Iris pigment epithelial cell (primary cell): ENCODE measurements around the gene ITIH5.
A peak's percentile ranks its signal among the peaks of the same experiment; 100 is the strongest.

Experiments
- DNase-seq: peaks from one replicate; pipeline ENCODE4 v3.0.0-alpha.2; 2011; ENCODE audit warnings: low read depth

The ITIH5 gene

GRCh38 chr10:7583626-7584025 is 83.1 kb downstream of the ITIH5 start:
- DNase-seq = no peak

- DNase-seq = no peak
These were observed 86.2 kb downstream of the ITIH5 start for GRCh38 chr10:7580520-7580919.

- DNase-seq = no peak
These were observed 87.1 kb downstream of the ITIH5 start for GRCh38 chr10:7579681-7580080.

GRCh38 chr10:7577579-7577978 is 89.2 kb downstream of the ITIH5 start:
- DNase-seq = no peak

- DNase-seq = no peak
These were observed 89.6 kb downstream of the ITIH5 start for GRCh38 chr10:7577176-7577575.

GRCh38 chr10:7576340-7576739 is 90.4 kb downstream of the ITIH5 start:
- no peak for DNase-seq

GRCh38 chr10:7572391-7572790 is 94.4 kb downstream of the ITIH5 start:
- no peak for DNase-seq

GRCh38 chr10:7571981-7572380 is 94.8 kb downstream of the ITIH5 start:
- DNase-seq = no peak

GRCh38 chr10:7567911-7568620 is 98.7 kb downstream of the ITIH5 start:
- DNase-seq = no peak

GRCh38 chr10:7566891-7567290 is 99.9 kb downstream of the ITIH5 start:
- no peak for DNase-seq

- DNase-seq = no peak
These were observed 100.9 kb downstream of the ITIH5 start for GRCh38 chr10:7565871-7566270.

- no peak for DNase-seq
These were observed 103.0 kb downstream of the ITIH5 start for GRCh38 chr10:7563770-7564169.

GRCh38 chr10:7563368-7563767 is 103.4 kb downstream of the ITIH5 start:
- DNase-seq = peak; percentile 15

GRCh38 chr10:7561985-7562384 is 104.8 kb downstream of the ITIH5 start:
- DNase-seq = no peak

- no peak for DNase-seq
These were observed 105.4 kb downstream of the ITIH5 start for GRCh38 chr10:7561216-7561893.

- no peak for DNase-seq
These were observed 106.2 kb downstream of the ITIH5 start for GRCh38 chr10:7560519-7560918.

GRCh38 chr10:7559386-7559785 is 107.4 kb downstream of the ITIH5 start:
- DNase-seq = no peak

GRCh38 chr10:7558036-7558435 is 108.7 kb downstream of the ITIH5 start:
- DNase-seq = no peak

GRCh38 chr10:7553531-7553930 is 113.2 kb downstream of the ITIH5 start:
- DNase-seq = no peak

GRCh38 chr10:7551950-7552716 is 114.6 kb downstream of the ITIH5 start:
- no peak for DNase-seq

GRCh38 chr10:7551289-7551688 is 115.5 kb downstream of the ITIH5 start:
- no peak for DNase-seq

GRCh38 chr10:7550013-7550412 is 116.8 kb downstream of the ITIH5 start:
- DNase-seq = no peak

GRCh38 chr10:7547829-7548228 is 118.9 kb downstream of the ITIH5 start:
- DNase-seq = no peak
